Smooth muscle cell (in vitro differentiated cells): ENCODE data around the gene CRLF1. TPM values are rescaled to one million over a fixed set of nuclear protein-coding genes. Genes with fewer than 3 reads are reported as not detected.

Experiments used
- DNase-seq: peaks from one replicate; lab custom pipeline; 2025; ENCODE audit not compliant: unreplicated experiment; lab: John Stamatoyannopoulos, UW
- H2AFZ ChIP-seq: fragments of 200-600 bp; sonication (generic); 2 replicates; pipeline ENCODE4 v1.6.0; 2016; ENCODE audit warnings: antibody characterized with exemption, low read depth, mild to moderate bottlenecking
- H3F3A ChIP-seq: fragments of 200-600 bp; sonication (generic); 2 replicates; pipeline ENCODE4 v1.6.0; 2017; ENCODE audit warnings: antibody characterized with exemption, low read depth
- H3K27ac ChIP-seq: fragments of 200-600 bp; sonication (generic); 2 replicates; pipeline ENCODE4 v1.5.1; 2016; ENCODE audit warnings: low read depth, mild to moderate bottlenecking
- H3K27me3 ChIP-seq: fragments of 200-600 bp; sonication (generic); 2 replicates; pipeline ENCODE4 v1.6.1; 2016; ENCODE audit warnings: low read depth, mild to moderate bottlenecking
- H3K36me3 ChIP-seq: fragments of 200-600 bp; sonication (generic); 2 replicates; pipeline ENCODE4 v1.5.1; 2016; ENCODE audit warnings: low read depth
- H3K4me1 ChIP-seq: fragments of 200-600 bp; sonication (generic); 2 replicates; pipeline ENCODE4 v1.5.1; 2016; ENCODE audit warnings: low read depth
- H3K4me2 ChIP-seq: fragments of 200-600 bp; sonication (generic); 2 replicates; pipeline ENCODE4 v1.6.0; 2016; ENCODE audit warnings: mild to moderate bottlenecking
- H3K4me3 ChIP-seq: fragments of 200-600 bp; sonication (generic); 2 replicates; pipeline ENCODE4 v1.5.1; 2016; ENCODE audit warnings: mild to moderate bottlenecking
- H3K79me2 ChIP-seq: fragments of 200-600 bp; sonication (generic); 2 replicates; pipeline ENCODE4 v1.6.0; 2016; ENCODE audit warnings: low read depth, mild to moderate bottlenecking
- H3K9ac ChIP-seq: fragments of 200-600 bp; sonication (generic); 2 replicates; pipeline ENCODE4 v1.6.0; 2016; ENCODE audit warnings: low read depth
- H3K9me3 ChIP-seq: fragments of 200-600 bp; sonication (generic); replicated peaks from 2 replicates; pipeline ENCODE4 v1.5.1; 2016; ENCODE audit warnings: low read depth
- H4K20me1 ChIP-seq: fragments of 200-600 bp; sonication (generic); 2 replicates; pipeline ENCODE4 v1.6.0; 2016; ENCODE audit warnings: low read depth
- WGBS: methylation state at CpG from one replicate; pipeline ENCODE4 v1.1.7; 2016; ENCODE audit warnings: low lambda C conversion rate; 5-methylcytosine and 5-hydroxymethylcytosine counted together
- polyA plus RNA-seq: library from polyadenylated mRNA; unstranded; fragments of >200 nt; fragmentation: Nextera tagmentation; extraction: Ambion mirVana; gene quantifications from 2 replicates; pipeline ENCODE4 v1.2.1, GENCODE V29; 2016
- total RNA-seq: library from RNA; depleted of rRNA; stranded (reverse); fragments of >200 nt; gene quantifications from 2 replicates; pipeline ENCODE4 v1.2.3, GENCODE V29; 2014
- TF ChIP-seq, protein P1 (sequence below): fragments of 200-600 bp; sonication (generic); IDR thresholded peaks from 2 replicates; pipeline ENCODE4 v1.5.1; 2017; ENCODE audit warnings: borderline replicate concordance, mild to moderate bottlenecking, antibody characterized with exemption; ENCODE audit not compliant: insufficient read depth, poor library complexity, severe bottlenecking

The CRLF1 gene
- total and polyA plus RNA-seq, 2 experiments from 2014 or later, result 196 to 1,048 TPM

DNA sequence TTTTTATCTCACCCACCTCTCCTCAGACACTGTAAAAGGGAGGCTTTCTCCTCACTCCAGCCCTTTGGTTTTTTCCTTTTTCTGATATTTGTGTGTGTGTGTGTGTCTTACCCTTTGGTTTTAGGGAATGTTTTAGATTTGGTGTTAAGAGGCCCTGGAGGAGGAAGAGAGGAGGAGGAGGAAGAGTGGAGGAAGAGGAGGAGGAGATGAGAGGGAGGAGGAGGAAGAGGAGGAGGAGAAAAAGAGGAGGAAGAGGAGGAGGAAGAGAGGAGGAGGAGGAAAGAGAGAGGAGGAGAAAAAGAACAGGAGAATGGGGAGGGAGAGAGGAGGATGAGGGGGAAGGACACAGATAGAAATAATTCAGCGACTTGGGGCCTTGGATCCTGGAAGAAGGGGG, 40.8 kb upstream of the CRLF1 start:
- H3K4me1 ChIP-seq, result peaks cover 22% of the 10 kb centered on the region
- no peak overlapping the region for H2AFZ ChIP-seq
- TF ChIP-seq, protein P1, sequence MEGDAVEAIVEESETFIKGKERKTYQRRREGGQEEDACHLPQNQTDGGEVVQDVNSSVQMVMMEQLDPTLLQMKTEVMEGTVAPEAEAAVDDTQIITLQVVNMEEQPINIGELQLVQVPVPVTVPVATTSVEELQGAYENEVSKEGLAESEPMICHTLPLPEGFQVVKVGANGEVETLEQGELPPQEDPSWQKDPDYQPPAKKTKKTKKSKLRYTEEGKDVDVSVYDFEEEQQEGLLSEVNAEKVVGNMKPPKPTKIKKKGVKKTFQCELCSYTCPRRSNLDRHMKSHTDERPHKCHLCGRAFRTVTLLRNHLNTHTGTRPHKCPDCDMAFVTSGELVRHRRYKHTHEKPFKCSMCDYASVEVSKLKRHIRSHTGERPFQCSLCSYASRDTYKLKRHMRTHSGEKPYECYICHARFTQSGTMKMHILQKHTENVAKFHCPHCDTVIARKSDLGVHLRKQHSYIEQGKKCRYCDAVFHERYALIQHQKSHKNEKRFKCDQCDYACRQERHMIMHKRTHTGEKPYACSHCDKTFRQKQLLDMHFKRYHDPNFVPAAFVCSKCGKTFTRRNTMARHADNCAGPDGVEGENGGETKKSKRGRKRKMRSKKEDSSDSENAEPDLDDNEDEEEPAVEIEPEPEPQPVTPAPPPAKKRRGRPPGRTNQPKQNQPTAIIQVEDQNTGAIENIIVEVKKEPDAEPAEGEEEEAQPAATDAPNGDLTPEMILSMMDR, result no peak
- H3K4me3 ChIP-seq, result no peak overlapping the region
- H3K27me3 ChIP-seq, result no peaks in the 10 kb centered on the region
- no peaks in the 10 kb centered on the region for H3K9me3 ChIP-seq
- peaks cover 13% of the 10 kb centered on the region for H4K20me1 ChIP-seq
- H3K79me2 ChIP-seq, result peaks cover 27% of the 10 kb centered on the region
- no peak for DNase-seq
- H3F3A ChIP-seq, result peaks cover 23% of the 10 kb centered on the region
- WGBS, result 90% methylated on average over 1 of the region's 1 CpG
- no peak overlapping the region for H3K4me2 ChIP-seq
- H3K36me3 ChIP-seq, result no peaks in the 10 kb centered on the region
- no peak overlapping the region for H3K27ac ChIP-seq
- H3K9ac ChIP-seq, result no peak overlapping the region

DNA sequence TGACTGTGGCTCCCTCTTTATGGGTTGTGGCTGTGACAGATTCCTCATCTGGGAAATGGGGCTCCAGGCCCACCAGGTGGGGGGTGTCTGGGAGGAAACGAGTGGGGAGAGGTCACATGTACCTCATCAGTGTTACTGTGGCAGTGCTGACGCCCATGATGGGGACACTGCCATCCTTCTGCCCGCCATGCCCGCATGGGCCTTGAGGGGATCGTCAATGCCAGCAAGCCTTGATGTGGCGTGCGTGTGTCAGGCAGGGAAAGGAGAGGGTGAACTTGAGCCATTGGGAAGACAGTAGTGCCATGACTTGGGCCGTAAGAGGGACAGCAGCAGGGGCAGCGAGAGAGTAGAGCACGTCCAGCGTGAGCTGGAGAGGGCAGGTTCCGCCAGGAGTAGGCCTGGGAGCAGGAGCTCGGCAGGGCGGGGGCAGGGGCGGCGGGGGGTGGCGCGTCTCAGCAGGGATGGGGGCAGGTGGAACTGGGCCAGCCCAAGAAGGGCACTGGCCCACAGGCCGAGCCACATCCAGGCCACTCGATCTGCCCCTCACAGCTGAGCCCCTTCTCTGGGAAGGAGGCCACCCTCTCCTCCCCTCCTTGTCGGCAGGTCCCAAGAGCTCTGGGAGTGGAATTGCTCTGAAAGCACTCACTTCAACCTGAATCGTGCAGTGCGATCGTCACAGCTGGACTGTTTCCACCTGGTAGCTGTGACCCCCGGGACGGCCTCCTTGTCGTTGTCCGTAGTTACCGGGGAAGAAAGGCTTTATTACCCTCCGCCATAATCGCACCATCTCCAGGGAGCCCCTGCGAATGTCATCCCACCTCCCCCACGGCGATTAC, 40.2 kb upstream of the CRLF1 start:
- H3K36me3 ChIP-seq, result no peaks in the 10 kb centered on the region
- H3K4me1 ChIP-seq, result peaks cover 22% of the 10 kb centered on the region
- no peak overlapping the region for H3K27ac ChIP-seq
- no peak overlapping the region for H3K9ac ChIP-seq
- H3K4me2 ChIP-seq, result no peak overlapping the region
- peaks cover 30% of the 10 kb centered on the region for H3K79me2 ChIP-seq
- no peak overlapping the region for H2AFZ ChIP-seq
- DNase-seq, result no peak
- WGBS, result 96% methylated on average over 24 of the region's 34 CpGs
- no peaks in the 10 kb centered on the region for H3K27me3 ChIP-seq
- TF ChIP-seq, protein P1, result no peak
- H3K9me3 ChIP-seq, result no peaks in the 10 kb centered on the region
- peaks cover 13% of the 10 kb centered on the region for H4K20me1 ChIP-seq
- H3K4me3 ChIP-seq, result no peak overlapping the region
- H3F3A ChIP-seq, result peaks cover 18% of the 10 kb centered on the region

DNA sequence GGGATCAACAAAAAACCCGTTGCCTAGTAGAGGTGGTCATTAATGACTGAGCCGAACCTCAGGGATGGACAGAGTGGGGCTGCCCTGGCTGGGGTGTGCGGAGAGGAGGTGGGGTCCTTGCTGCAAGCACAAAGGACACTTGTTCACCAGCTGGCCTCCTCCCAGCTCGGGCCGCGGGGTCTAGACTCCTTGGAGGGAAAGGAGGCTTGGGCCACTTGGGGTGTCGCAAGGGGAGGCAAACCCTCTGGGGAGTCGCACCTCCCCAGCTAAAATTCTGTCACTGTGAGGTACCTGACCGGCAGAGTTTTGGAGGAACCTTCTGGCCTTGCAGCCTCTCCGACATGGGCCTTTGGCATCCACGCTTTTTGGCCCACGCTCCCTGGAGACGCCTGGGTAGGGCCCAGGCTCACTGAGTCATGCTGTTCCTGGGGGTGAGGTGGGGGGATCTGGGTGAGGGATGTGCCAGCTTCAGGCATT, 38.5 kb upstream of the CRLF1 start:
- H4K20me1 ChIP-seq, result peaks cover 17% of the 10 kb centered on the region
- H3K4me3 ChIP-seq, result no peak overlapping the region
- peaks cover 8% of the 10 kb centered on the region for H3F3A ChIP-seq
- H3K79me2 ChIP-seq, result peaks cover 40% of the 10 kb centered on the region
- H3K4me2 ChIP-seq, result no peak overlapping the region
- no peak overlapping the region for H3K9ac ChIP-seq
- no peak for DNase-seq
- no peaks in the 10 kb centered on the region for H3K9me3 ChIP-seq
- H3K27me3 ChIP-seq, result no peaks in the 10 kb centered on the region
- WGBS, result 91% methylated on average over 13 of the region's 13 CpGs
- no peak overlapping the region for H3K27ac ChIP-seq
- H3K4me1 ChIP-seq, result peaks cover 9% of the 10 kb centered on the region
- TF ChIP-seq, protein P1, result no peak
- H2AFZ ChIP-seq, result no peak overlapping the region
- H3K36me3 ChIP-seq, result no peaks in the 10 kb centered on the region
